AML-193 (cell line): ENCODE measurements around the gene CCDC187.
"Not testable (repeated sequence)": the region's sequence is repeated elsewhere in the genome, so short reads cannot be mapped to it uniquely, and the experiment has no call there.

ENCODE experiments used
- DNase-seq, 2 experiments: peaks; one replicate each; lab custom pipeline; 2025; lab: John Stamatoyannopoulos, UW

CCDC187 gene

DNA sequence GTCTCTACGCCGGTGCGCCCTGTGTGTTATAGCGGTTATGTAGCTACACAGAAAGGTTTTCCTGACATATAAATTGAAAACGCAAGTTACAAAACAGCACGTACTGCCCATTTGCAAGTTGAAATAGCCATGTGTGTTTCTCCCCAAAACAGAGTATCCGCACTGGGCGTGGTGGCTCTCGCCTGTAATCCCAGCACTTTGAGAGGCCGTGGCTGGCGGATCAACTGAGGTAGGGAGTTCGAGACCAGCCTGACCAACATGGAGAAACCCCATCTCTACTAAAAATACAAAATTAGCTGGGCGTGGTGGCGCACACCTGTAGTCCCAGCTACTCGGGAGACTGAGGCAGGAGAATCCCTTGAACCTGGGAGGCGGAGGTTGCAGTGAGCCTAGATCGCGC lies 37.3 kb downstream of the CCDC187 start:
- not testable (repeated sequence) for DNase-seq

DNA sequence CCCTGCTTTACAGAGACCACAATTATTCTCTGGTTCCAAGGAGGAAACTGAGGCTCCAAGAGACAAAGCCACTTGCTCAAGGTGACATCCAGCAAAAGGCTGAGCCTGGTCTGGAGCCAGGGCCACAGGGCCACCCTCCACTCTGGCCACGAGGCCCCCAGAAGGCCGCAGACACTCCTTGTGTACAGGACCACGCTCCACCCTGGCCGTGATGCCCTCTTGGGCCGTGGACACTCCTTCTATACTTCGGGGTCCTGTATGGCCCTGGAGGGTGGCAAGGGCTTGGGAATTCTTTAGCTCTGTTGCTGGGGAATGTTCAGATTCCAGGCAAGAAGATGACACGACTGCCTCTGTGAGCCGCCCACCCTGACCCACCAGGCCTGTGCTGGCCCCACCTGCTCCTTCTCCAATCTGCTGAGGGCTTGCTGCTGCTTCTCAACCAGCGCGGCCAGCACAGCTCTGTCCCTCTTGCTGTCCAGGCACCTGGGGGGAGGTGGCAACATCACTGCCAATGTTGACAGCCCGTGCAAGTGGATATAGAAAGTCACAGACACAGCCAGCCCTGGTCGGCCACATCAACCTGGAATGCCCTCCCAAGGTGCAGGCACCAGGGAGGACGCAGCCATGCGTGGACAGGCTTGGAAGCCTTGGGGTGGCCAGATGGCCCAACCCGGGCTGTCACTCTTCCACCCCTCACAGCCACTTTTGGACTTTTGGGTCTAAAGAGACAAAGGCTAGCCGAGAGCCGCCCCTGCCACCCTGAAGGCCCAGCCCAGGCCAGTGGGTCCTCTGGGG lies 38.1 kb downstream of the CCDC187 start:
- no peak for DNase-seq

DNA sequence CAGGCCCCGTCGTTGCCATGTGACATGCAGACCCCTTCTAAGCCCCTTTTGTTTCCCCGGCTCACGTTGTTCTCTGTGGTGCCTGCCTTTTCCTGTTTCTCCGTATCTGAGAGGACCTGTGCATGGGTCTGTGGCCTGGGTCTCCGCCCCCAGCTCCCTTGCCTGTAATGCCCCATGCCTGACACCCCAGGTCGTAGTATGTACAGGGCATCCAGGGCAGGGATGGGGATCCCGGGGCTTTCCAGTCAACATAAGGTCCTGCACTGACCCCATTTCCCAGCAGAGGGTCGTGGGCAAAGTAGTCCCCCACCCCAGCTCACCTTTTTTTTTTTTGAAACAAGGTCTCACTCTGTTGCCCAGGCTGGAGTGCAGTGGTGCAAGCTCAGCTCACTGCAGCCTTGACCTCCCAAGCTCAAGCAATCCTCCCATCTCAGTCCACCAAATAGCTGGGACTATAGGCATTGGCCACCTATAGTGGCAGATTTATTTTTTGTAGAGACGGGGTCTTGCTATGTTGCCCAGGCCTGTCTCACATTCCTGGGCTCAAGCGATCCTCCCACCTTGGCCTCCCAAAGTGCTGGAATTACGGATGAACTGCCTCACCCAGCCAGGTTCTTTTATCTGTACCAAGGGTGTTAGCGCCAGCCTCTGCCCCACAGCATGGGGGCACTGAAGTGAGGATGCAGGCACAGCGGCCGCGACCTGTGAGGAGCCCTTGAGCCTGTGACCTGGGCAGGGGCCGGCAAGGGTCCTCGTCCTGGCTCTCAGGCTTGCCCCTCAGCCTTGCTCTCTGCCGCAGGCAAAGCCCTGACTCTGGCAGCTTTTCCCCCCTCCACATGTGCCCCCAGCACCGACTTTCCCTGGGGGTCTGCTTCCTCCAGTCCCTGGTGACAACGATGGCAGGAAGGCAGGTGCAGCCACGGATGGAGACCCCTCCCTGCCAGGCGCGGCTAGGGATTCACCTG lies 39.2 kb downstream of the CCDC187 start:
- DNase-seq: no peak

DNA sequence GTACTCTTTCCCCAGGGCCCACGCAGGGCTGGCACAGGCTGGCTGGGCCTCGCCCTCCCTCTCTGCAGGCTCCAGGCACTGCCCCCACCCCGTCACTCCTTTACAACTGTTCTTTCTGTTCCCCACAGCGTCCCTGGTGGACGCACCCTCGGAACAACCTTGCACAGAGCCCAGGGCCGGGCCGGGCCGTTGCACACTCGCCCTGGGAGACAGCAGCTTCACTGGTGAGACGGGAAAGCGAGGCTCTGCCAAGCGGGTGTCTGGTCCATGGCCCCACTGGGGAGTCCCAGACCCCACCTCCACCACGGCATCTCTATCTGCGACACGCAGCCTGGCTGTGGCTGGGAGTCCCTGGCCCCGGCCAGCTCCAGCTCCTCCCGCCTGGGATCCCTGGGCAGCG lies 39.9 kb downstream of the CCDC187 start:
- DNase-seq: no peak

DNA sequence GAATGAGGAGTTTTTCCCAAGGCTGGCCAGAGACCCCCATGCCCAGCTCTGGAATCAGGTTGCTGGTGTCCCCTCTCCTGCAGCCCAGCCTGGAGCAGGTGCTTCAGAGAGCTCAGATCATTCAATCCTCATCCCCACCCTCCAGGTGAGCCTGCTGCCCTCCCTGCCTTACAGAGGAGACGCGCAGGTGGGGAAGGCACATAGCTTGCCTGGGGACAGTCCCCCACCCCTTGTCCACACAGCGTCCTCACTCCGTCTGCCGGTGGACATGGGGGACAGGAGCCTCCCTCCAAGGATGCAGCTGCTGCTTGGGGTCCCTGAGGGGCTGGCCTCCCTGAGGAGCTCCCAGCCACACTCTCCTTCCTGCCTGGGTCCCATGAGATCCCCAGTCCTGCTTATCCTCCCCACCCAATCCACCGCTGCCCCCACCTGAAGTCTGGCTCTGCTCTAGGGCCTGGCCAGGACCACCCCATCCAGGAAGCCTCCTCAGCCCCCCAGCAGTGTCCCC lies 41.2 kb downstream of the CCDC187 start:
- no peak for DNase-seq

DNA sequence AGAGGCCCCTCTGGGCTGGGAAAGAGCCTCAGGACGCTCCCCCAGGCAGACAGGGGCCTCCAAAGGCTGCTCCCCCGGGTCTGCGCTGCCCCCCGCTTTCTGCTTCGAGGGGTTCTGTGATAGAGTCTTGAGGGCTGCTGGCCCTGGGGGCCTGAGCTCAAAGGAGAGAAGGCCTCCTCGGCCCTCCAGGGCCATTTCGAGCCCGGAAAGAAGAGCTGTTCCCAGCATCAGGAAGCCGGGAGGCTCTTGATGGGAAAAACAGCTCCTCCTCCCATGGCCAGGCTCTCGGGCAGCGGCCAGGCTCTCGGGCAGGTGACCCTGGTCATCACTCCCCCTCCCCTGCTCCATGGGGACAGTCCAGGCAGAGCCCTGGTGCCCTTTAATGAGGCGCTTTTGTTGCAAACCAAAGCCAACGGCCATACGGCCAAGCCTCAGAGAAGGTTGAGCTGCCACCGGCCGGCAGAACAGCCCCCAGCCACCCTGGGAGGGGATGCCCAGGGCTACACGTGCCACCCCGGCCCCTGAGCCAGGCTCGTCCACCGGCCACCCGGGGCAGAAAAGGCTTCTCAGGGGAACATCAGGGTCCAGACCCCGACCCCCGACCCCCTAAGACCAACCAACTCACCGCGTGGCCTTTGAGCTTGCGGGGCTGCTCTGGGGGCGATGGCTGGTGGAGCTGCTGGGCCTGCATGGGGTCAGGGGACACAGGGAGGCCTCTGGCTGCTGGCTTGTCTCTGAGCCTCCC lies 42.0 kb downstream of the CCDC187 start:
- no peak for DNase-seq

DNA sequence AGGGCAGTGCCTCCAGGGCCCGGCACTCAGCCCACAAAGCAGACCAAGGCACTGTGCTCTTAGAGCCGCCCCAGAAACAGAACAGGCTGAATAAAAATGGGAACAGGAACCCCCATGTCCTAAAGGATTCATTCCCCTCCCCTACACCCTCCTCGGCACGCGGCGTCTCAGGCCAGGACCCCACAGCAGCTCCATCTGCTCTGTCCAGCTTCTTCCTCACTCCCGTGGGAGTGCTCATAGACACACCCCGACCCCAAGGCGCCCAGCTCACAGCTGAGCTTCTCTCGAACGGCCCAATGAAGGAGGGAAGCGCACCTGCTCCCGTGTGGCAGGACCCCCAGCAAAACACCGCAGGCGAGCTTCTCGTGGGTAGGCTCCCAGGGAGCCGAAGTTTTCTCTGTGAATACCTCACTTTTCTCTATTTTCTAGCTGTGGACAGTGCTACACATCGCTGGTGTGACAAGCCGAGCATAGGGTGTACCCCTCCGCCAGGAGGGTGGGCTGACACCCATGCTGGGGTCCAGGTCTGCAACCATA lies 42.9 kb downstream of the CCDC187 start:
- DNase-seq: no peak

DNA sequence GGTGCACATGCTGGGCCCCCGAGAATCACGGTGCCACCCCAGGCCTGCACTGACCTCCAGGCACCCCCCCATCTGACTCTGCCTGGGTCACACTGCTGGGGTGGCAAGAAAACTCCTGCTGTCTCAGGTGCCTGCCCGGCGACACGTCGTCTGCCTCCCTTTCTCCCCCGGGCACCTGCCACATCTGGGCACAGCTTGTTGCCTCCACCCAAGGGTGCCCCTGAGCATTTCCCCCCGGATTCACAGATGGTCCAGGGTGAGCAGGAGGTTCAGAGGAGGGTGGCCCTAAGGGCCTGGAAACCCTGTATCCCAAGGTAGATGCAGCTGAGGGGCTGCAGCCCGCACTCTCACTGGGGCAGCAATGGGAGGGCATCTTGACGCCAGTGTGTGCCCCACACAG lies 43.4 kb downstream of the CCDC187 start:
- no peak for DNase-seq

DNA sequence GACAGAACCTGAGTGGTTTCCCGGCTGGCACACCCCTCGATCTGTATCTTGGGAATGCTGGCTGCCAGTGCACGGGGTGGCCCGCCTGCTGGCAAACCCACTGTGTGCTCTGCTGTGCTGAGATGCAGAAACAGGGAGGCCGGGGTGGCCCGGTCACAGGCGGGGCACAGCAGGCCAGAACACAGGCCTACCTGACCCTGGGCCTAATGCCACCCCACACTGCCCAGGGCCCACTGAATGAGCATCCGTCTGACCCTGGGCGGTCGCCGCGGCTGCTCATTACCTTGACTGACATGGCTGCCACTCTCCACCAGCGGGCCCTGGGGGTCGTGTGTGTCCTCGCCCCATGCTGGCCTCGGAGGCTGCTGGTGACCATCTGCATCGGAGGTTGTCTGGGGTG lies 44.1 kb downstream of the CCDC187 start:
- DNase-seq: no peak

DNA sequence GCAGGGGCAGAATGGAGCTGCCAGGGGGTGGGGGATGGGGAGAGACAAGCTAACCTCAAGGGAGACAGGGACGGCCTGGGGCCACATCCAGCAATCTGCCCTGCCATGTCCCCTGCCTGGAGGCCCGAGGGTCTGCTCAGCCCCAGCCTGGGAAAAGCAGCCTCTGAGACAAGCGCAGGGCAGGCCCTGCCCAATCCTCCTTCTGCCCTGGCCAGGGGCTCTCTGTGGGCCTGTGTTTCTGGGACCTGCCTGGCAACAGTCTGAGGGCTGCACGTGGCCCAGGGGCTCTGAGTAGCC lies 44.4 kb downstream of the CCDC187 start:
- DNase-seq: no peak

DNA sequence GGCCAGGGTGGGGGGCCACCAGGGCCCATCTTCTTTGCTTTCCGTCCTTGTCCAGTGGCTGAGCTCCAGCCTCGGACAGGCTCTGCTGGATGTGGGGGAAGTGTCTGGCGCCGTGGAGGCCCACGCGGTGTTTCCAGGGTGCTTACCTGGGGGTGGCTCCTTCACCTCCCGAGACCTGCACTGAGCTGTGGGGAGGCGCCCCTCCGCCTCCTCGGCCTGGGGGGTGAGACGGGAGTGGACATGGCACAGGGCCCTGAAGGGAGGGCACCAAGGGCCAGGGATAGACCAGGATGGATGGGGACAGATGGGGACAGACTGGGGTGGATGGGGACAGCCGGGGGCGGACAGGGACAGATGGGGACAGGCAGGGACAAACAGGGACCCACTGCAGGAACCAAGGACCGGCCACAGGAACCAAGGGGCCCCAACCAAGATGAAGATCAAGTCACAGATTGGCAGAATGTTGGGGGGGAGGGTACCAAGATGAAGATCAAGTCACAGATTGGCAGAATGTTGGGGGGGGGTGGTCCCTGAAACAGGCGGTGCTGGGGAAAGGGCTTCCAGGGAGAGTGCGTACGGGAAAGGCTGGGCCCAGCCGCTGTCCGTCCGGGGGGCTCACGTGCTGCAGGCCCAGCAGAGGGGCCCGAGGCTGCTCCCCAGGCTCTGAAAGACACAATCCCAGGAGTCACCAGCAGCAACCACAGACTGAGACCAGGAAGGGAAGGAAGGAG lies 44.9 kb downstream of the CCDC187 start:
- DNase-seq: no peak

DNA sequence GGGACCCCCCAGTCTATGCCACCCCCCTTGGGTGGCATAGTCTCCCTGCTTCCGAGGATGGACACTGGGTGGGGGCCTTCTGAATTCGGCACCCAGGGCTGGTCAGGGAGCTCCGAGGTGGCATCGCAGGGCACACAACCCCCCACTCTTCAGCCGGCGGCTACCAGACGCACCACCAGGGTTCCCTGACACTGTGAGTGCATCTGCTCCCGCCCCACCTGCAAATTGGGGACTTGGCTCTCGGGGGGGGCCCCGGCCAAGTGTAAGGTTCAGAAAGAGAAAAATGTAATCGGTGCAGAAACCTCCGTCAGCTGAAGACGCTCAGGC lies 45.6 kb downstream of the CCDC187 start:
- DNase-seq: no peak

DNA sequence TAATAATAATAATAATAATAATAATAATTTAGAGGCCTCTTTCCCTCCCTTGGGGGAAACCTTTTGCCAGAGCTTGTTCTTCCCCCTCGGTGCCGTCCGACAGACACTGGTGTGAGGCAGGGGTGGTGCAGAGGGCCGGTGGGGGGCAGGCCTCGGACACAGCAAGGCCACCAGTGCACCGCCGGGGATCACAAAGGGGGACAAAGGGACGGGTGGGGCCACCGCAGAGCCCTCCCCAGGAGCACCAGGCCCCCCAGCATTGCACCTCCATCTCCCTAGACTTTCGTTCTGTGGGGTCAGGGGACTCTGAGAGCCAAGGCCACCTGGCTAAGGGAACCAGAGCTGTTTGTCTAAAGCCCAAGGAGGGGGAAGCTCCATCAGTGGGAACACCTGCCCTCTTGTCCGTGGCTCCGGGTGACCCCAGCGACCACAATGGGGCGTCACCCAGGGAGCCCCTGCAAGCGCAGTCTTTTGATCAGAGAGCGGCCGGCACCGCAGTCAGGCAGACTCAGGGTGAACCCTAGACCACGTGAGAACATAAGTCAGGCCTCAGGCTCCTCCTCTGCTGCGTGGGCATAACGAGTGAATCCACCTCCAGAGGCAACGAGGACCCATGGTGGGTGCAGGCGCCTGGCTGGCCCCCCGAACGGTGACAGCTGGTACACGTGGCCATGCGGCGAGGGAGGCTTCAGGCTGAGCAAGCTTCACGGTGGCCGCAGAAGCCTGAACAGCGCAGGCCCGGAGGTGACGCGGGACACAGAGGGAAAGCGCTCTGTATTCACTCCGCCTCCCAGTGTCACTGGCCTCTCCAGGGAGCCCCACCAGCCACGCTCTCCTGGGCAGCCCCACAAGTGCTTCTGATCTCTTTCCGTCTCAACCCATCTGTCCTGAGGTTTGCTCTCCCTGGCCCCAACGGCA lies 46.3 kb downstream of the CCDC187 start:
- DNase-seq: no peak

DNA sequence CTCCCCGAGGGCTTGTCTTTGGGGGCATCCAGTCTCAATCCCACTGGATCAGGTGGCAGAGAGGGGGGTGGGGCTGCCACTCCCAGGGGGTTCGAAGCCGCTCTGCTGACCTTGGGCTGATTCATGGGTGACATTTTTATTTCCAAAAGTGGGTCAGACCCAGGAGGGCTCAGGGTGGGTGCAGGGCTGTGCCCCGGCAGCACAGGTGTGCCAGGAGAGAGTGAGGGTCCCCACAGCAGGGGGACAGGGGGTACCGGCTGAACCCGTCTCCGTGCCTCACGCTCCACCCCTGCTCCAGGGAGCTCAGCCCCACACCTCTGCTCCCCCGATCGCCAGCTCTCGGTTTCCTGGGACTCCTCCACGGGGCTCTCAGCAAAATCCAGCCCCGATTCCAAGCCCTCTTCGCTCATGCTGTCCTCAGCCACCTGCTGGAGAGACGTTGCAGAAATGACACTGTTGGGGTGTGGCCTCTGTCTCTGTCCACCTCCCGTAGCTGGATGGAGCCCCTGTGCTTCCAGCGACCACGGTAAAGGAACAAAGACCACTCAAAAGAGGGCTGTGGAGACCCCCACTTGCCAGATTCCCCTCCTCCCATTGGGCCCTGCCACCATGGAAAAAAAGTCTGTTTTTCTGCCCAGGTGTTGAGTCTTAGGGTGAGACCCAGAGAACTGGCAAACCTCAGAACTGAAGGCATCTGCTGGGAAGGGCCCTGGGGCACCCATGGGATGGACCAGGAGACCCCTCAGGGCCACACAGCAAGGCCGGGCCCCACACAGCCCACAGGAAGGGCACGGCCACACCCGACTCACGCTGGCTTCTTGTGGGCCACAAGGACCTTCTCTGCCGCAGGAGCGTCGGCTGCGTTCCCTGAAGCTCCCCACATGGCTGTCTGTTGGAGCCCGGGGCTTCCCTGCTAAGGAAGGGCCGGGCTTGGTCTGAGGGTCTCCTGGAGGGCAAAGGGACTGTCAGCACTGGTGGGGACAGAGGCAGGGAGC lies 47.7 kb downstream of the CCDC187 start:
- DNase-seq: no peak

DNA sequence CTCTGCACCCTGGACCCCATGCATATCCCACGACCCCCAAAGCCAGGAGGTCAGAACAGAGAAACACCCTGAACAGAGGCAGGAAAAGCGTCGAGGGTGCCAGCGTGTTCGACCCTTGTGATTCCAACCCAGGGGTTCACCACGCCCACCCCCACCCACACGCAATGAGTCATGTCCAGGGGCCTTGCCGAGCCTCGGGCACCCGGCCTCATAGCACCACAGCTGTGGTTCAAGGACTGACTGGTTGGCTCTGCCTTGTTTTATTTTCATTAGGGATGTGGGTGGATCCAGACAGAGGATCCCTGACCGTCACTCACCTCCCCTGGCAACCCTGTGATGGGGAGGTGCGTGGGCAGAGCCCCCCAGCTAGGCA lies 48.7 kb downstream of the CCDC187 start:
- DNase-seq: no peak

DNA sequence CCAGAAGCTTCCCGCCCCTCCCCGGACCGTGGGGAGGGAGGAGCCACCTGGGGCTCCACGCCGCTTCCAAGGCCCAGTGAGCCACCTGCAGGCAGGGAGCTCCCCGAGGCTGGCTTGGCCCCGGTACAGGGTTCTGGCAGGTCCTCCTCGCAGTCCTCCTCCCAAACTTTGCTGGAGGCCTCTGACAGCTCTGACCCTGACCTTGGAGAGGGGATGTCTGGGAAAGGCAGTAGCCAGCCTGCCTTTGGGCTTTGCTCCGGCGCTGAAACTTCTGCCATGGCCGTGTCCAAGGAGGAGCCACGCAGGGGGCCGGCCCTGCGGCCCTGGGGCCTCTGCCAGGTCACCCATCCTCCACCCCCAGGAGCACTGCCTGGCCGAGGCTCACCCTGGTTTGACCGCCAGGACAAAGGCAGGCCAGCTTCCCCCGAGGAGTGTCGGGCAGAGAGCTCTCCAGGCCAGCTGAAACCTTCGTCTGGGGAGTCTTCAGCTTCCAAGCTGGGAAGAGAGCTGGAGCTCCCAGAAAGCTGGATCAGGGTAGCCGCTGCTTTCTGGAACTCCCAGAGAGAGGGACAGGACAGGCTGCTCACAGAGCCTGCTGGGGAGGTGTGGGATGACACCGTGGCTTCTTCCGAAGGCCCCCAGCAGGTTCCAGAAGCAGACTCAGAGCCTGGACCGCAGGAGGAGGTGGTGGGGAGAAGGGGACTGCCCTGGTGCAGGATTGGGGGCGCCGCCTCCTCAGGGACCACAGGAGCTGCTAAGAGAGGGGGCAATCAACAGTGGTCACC lies 49.3 kb downstream of the CCDC187 start:
- DNase-seq: no peak

DNA sequence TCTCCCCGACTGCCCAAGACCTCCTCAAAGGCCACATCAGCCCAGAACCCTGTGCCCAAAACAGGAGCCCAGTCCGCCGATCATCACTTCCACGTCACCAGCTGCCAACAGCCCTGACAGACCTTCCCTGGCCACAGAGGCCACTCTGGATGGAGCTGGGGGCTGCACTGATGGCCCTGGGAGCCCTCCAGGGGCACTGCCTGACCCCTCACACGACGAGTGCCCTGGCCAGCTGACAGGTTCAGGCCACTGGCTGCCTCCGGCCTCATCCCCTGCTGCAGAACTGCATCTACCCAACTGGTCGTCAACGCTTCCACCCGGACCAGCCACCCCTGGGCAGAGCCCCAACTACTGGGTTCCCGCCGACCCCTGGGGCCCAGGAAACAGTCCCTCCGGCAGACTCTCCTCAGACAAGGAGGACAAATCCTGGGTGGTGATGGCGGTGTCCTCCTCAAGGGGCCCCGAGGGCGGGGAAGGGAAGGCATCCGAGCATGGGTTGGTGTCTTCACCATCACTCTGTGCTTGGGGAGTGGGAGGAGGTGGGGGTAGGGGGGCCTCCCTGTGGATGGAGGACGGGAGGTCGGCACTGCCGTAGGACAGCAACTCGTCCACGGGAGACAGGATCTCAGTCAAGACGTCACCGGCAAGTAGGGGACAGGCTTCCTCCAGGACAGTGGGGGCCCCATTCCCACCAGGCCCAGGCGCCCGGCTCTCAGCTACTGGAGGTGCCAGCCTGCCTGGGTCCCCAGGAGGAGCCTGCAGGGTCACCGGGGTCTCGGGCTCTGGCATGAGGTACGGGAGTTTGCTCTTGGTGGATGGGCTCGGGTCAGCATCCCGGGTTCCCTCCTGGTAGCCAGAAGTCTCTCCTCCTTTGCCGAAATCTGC lies 50.4 kb downstream of the CCDC187 start:
- DNase-seq: no peak
